ENCODE results near the gene CFL1. TPM values are rescaled to one million over a fixed set of nuclear protein-coding genes. Genes with fewer than 3 reads are reported as not detected.

The CFL1 gene
- total RNA-seq, 1 experiment from 2014 or later: 955 TPM

DNA sequence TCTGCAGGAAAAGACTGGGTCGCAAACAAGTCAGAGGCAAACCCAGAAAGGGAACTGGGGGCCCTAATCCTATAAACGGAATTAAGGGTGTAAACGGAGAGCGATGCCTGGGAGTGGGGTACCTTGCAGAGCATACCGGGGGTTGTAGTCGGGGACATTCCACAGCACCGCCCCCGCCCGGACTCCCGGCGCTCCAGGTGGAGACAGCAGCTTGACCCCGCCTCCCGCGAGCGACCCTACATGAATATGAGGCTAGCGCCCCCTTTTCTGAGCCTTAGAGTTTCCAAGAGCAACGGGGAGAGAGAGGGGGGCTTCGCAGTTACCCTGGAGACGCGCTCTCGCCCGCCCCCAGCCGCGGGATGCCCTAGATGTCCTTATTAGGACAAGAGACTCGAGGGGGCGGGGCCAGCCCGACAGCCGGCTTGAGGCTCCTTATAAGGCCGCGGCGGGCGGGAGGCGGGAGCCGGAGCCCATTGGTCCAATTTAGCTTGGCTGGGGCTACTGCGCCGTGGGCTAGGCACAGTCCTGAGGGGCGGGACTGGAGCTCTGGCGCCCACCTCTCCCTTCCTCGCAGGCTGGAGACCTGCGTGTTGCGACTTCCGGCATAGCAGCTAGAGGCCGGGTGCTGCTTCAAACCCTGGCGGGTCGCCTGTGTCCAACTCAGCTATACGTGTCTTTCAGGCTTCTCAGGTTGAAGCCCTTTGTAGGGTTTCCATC is 1.3 kb upstream of the CFL1 start:
- peak overlapping the region; percentile 84 for H3K4me3 Mint-ChIP-seq (ENCODE audit: low read depth, unreplicated experiment)
- DNase-seq: peak; percentile 97
- H3K9me3 Mint-ChIP-seq (ENCODE audit: low read depth, unreplicated experiment): no peaks in the 10 kb centered on the region
- CTCF ChIA-PET: interaction anchor here (0.6 to 2.9 kb wide), 17 partner anchors 10 to 244 kb away, joined by 3 to 37 read pairs (median 4); partner anchors contain the start of genes BANF1, CCDC85B, EFEMP2 and FIBP
- TF ChIP-seq, protein P1, sequence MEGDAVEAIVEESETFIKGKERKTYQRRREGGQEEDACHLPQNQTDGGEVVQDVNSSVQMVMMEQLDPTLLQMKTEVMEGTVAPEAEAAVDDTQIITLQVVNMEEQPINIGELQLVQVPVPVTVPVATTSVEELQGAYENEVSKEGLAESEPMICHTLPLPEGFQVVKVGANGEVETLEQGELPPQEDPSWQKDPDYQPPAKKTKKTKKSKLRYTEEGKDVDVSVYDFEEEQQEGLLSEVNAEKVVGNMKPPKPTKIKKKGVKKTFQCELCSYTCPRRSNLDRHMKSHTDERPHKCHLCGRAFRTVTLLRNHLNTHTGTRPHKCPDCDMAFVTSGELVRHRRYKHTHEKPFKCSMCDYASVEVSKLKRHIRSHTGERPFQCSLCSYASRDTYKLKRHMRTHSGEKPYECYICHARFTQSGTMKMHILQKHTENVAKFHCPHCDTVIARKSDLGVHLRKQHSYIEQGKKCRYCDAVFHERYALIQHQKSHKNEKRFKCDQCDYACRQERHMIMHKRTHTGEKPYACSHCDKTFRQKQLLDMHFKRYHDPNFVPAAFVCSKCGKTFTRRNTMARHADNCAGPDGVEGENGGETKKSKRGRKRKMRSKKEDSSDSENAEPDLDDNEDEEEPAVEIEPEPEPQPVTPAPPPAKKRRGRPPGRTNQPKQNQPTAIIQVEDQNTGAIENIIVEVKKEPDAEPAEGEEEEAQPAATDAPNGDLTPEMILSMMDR (IDR thresholded peaks at IDR 0.05; ENCODE audit: unreplicated experiment): no peak
- H3K27ac Mint-ChIP-seq (ENCODE audit: unreplicated experiment): peak overlapping the region; percentile 95
- H3K36me3 Mint-ChIP-seq (ENCODE audit: insufficient read depth, unreplicated experiment): peaks cover 98% of the 10 kb centered on the region
- no TSS peak for BruUV-seq (replicated peaks)
- intact Hi-C loops (cut with micrococcal nuclease; ENCODE audit: unreplicated experiment): no loop called here
- H3K4me1 Mint-ChIP-seq (ENCODE audit: low read depth, unreplicated experiment): peaks cover 37% of the 10 kb centered on the region
- H3K27me3 Mint-ChIP-seq (ENCODE audit: unreplicated experiment): no peaks in the 10 kb centered on the region

DNA sequence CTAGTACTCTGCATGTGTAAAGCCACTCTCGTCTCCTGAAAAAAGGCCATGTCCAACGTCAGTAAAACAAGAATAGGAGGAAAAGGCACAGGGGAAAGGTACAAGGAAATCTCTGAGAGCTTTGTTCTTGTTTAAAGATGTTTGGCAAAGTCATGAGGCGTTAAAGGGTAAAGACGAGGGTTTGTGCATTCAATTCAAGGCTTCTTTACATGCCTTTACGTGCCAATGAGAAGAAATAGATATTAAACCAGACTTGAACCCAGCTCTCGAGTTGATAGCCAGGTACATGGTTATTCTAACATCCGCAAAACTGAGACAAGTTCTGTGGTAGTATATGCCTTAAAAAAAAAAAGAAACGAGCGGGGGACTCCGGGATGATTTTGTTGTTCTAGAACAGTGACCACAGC is 704 bp upstream of the CFL1 start:
- Mint-ChIP-seq H3K27ac (ENCODE audit: unreplicated experiment) (peak overlapping the region; percentile 95), H3K27me3 (ENCODE audit: unreplicated experiment) (no peaks in the 10 kb centered on the region), H3K9me3 (ENCODE audit: low read depth, unreplicated experiment) (no peaks in the 10 kb centered on the region), H3K4me3 (ENCODE audit: low read depth, unreplicated experiment) (peak overlapping the region; percentile 84), H3K4me1 (ENCODE audit: low read depth, unreplicated experiment) (peaks cover 43% of the 10 kb centered on the region), H3K36me3 (ENCODE audit: insufficient read depth, unreplicated experiment) (peaks cover 99% of the 10 kb centered on the region)
- intact Hi-C loops (cut with micrococcal nuclease; ENCODE audit: unreplicated experiment): no loop called here
- BruUV-seq (replicated peaks): TSS peak; percentile 36
- CTCF ChIA-PET: interaction anchor here (0.7 to 2.9 kb wide), 4 partner anchors 29 to 1171 kb away, joined by 3 to 37 read pairs (median 6); partner anchors contain the start of gene FIBP
- DNase-seq: no peak
- TF ChIP-seq, protein P1 (IDR thresholded peaks at IDR 0.05; ENCODE audit: unreplicated experiment): no peak

DNA sequence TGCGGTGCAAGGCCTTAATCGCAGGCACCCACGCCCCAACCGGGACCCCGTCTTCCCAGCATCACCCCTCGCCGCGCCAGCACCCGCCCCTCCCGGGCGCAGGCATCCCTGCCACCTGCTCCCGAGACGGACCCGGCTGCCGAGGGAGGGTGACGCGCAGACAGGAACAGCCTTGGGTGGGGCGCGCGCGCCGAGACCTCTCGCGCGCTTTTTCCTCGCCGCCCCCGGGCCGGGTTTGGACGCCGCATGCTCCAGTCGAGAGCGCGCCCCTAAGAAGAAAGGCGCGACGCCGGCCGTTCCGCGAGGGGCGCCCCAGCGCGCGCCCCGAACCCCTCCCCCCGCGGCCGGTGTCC is 504 bp downstream of the CFL1 start:
- peaks cover 100% of the 10 kb centered on the region for H3K36me3 Mint-ChIP-seq (ENCODE audit: insufficient read depth, unreplicated experiment)
- no TSS peak for BruUV-seq (replicated peaks)
- no peaks in the 10 kb centered on the region for H3K9me3 Mint-ChIP-seq (ENCODE audit: low read depth, unreplicated experiment)
- CTCF ChIA-PET: interaction anchor here (1.5 to 2.9 kb wide), 2 partner anchors 31 to 77 kb away, joined by 3 to 37 read pairs; partner anchors contain the start of gene FIBP
- peaks cover 47% of the 10 kb centered on the region for H3K4me1 Mint-ChIP-seq (ENCODE audit: low read depth, unreplicated experiment)
- TF ChIP-seq, protein P1 (IDR thresholded peaks at IDR 0.05; ENCODE audit: unreplicated experiment): no peak
- intact Hi-C loops (cut with micrococcal nuclease; ENCODE audit: unreplicated experiment): no loop called here
- DNase-seq: no peak
- H3K4me3 Mint-ChIP-seq (ENCODE audit: low read depth, unreplicated experiment): peak overlapping the region; percentile 84
- no peaks in the 10 kb centered on the region for H3K27me3 Mint-ChIP-seq (ENCODE audit: unreplicated experiment)
- no peak overlapping the region for H3K27ac Mint-ChIP-seq (ENCODE audit: unreplicated experiment)

DNA sequence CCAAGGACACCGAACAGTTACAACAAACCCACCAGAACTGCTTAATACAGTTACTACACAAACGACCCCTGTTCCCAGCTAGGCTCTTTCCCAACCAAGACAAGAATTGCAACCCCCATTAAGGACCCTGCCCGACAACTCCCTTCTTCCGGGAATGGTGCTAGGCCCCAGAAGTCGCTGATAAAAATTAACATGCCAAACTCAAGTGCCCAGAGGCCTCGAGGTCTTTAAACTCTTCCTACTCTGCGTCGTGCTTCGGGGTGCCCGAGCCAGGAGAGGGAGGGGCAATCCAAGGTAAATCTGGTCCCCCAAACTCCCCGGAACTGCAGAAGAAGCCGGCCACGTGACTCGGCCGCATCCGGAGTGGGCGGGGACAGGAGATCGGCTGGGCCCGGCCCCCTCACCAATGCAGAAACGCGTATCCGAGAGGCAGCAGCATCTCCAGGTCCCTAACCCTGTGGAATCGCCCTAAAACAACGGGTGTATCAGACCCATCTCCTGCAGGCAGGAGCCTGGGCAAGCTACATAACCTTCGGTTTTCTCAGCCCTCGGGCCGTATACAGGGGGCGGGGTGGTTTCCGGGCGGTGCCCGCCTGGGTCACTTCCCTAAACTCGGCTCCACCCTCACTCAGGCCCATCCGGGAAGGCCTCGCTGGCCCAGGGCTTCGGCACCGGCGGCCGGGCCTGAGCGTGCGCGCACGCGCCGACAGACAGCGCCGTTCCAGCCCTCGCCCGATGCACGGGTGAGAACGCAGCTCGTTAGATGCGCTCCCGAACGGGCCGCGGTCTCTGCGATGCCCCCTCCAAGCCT is 1.1 kb downstream of the CFL1 start:
- no peaks in the 10 kb centered on the region for H3K9me3 Mint-ChIP-seq (ENCODE audit: low read depth, unreplicated experiment)
- H3K27ac Mint-ChIP-seq (ENCODE audit: unreplicated experiment): peak overlapping the region; percentile 84
- peak; percentile 82 for DNase-seq
- intact Hi-C loops (cut with micrococcal nuclease; ENCODE audit: unreplicated experiment): no loop called here
- peak overlapping the region; percentile 84 for H3K4me3 Mint-ChIP-seq (ENCODE audit: low read depth, unreplicated experiment)
- no TSS peak for BruUV-seq (replicated peaks)
- peaks cover 100% of the 10 kb centered on the region for H3K36me3 Mint-ChIP-seq (ENCODE audit: insufficient read depth, unreplicated experiment)
- TF ChIP-seq, protein P1 (IDR thresholded peaks at IDR 0.05; ENCODE audit: unreplicated experiment): no peak
- no peaks in the 10 kb centered on the region for H3K27me3 Mint-ChIP-seq (ENCODE audit: unreplicated experiment)
- H3K4me1 Mint-ChIP-seq (ENCODE audit: low read depth, unreplicated experiment): peaks cover 47% of the 10 kb centered on the region
- CTCF ChIA-PET: no interaction called here
